AG09309 (cell line): ENCODE results near the gene MRPL51.
A peak's percentile ranks its signal among the peaks of the same experiment; 100 is the strongest.
"Not testable (repeated sequence)": the region's sequence is repeated elsewhere in the genome, so short reads cannot be mapped to it uniquely, and the experiment has no call there.

Experiments
- DNase-seq: peaks from one replicate; pipeline ENCODE4 v3.0.0-alpha.2; 2010; ENCODE audit warnings: low read depth
- H3K4me3 ChIP-seq: 2 replicates; pipeline ENCODE4 v1.5.1; 2011; ENCODE audit warnings: mild to moderate bottlenecking, low read depth, low read length, moderate library complexity; ENCODE audit not compliant: control insufficient read depth
- CTCF ChIP-seq: IDR thresholded peaks from 2 replicates; pipeline ENCODE4 v1.5.1; 2011; ENCODE audit warnings: mild to moderate bottlenecking, low read depth, low read length, inconsistent platforms; ENCODE audit not compliant: insufficient read depth, control insufficient read depth; ENCODE audit errors: missing control alignments

MRPL51 gene

GRCh38 chr12:6494968-6495367 is 1.9 kb upstream of the MRPL51 start:
- H3K4me3 ChIP-seq = peak overlapping the region; percentile 53
- no peak for TF ChIP-seq CTCF
- DNase-seq = no peak

- no peak for TF ChIP-seq CTCF
- H3K4me3 ChIP-seq = peak overlapping the region; percentile 53
- no peak for DNase-seq
Observed at GRCh38 chr12:6494258-6494743, 1.2 kb upstream of the MRPL51 start.

- peak within 1 kb of the TSS; percentile 81 for H3K4me3 ChIP-seq
- peak; percentile 74 for DNase-seq
- no peak for TF ChIP-seq CTCF
Observed at GRCh38 chr12:6493497-6494257, 615 bp upstream of the MRPL51 start, which contains the start of gene NCAPD2. Gene NCAPD2 (plus strand): TSS chr12:6494102. CDS start chr12:6495099, 997 bp downstream.

- not testable (repeated sequence) for DNase-seq, H3K4me3 ChIP-seq
Observed at GRCh38 chr12:6490673-6491072, 2.4 kb downstream of the MRPL51 start.

GRCh38 chr12:6489449-6489848 is 3.6 kb downstream of the MRPL51 start:
- DNase-seq = no peak
- no peak for TF ChIP-seq CTCF
- H3K4me3 ChIP-seq = no peak overlapping the region

GRCh38 chr12:6488240-6488639 is 4.8 kb downstream of the MRPL51 start:
- no peak for TF ChIP-seq CTCF
- DNase-seq = no peak
- H3K4me3 ChIP-seq = no peak overlapping the region

GRCh38 chr12:6478416-6478815 is 14.6 kb downstream of the MRPL51 start:
- DNase-seq = no peak
- H3K4me3 ChIP-seq = no peak overlapping the region
- TF ChIP-seq CTCF = no peak

- DNase-seq, H3K4me3 ChIP-seq: not testable (repeated sequence)
Observed at GRCh38 chr12:6477601-6478377, 15.3 kb downstream of the MRPL51 start.
